Pancreas (tissue), 10 donors: ENCODE data around the gene PRRC2C. TPM values are rescaled to one million over a fixed set of nuclear protein-coding genes. Genes with fewer than 3 reads are reported as not detected.

Experiments used
- ATAC-seq, 4 donors: fragments of 200-7000 bp; cut with Tn5 transposase; one replicate each; pipeline versions ENCODE4 v1.8.0 to v1.9.1; 2020; ENCODE audit warnings: mild to moderate bottlenecking in 4 of 4, moderate library complexity in 4 of 4
- DNase-seq, 6 donors: peaks; one replicate each; pipeline ENCODE4 v3.0.0-alpha.2; 2020
- FAIRE-seq: peaks from 2 replicates; lab custom pipeline; 2012; peaks lifted over from hg19 to GRCh38; lab: Jason Lieb, UNC
- H3K27ac ChIP-seq, 4 donors: fragments of 200-600 bp; sonication (generic); 1 replicate in 3 of 4; 2 replicates in 1 of 4; pipeline versions ENCODE4 v1.5.0 to v1.8.0; 2020
- H3K27me3 ChIP-seq, 4 donors: fragments of 200-600 bp; one replicate each; pipeline ENCODE4 v1.8.0; 2021
- H3K36me3 ChIP-seq, 3 donors: fragments of 200-600 bp; sonication (generic) in 1 of 3; one replicate each; pipeline versions ENCODE4 v1.5.0 to v1.8.0; 2020 to 2021
- H3K4me1 ChIP-seq, 3 donors: fragments of 200-600 bp; one replicate each; pipeline ENCODE4 v1.8.0; 2021
- H3K4me3 ChIP-seq, 4 donors: fragments of 200-600 bp; sonication (generic) in 2 of 4; one replicate each; pipeline versions ENCODE4 v1.5.0 to v1.8.0; 2020 to 2021
- H3K9me3 ChIP-seq, 4 donors: fragments of 200-600 bp; one replicate each; pipeline ENCODE4 v1.8.0; 2021
- CTCF ChIP-seq, 4 donors: fragments of 200-600 bp; sonication (generic) in 3 of 4; IDR thresholded peaks; one replicate each; pipeline versions ENCODE4 v1.5.0 to v1.8.0; 2021; ENCODE audit warnings: antibody characterized with exemption in 4 of 4
- WGBS, 2 donors: extraction: QIAGEN DNeasy Blood & Tissue Kit; methylation state at CpG; one replicate each; pipeline ENCODE4 v1.1.7; 2013; 5-methylcytosine and 5-hydroxymethylcytosine counted together
- intact Hi-C, 3 donors: fragments of 100-400 bp; cut with DNase I; formaldehyde crosslinking; loops; one replicate each; pipeline versions ENCODE4 v1.11.1 to v1.14.2; 2022
- polyA plus RNA-seq, 2 donors: library from polyadenylated mRNA; stranded (reverse); fragments of 200-250 nt; gene quantifications; one replicate each; pipeline ENCODE4 v1.2.3, GENCODE V29; 2013
- total RNA-seq, 6 donors: library from RNA; stranded (reverse); fragmentation: NEBNext Ultra II Directional in 4 of 6; extraction: Animal tissue kit (Norgen Biotek cat#: 25700) in 4 of 6; gene quantifications; one replicate each; pipeline versions ENCODE4 v1.2.1 to v1.2.4, GENCODE V29; 2021 to 2023
- donor health status: healthy with polysubstance abuse.
- donor health status: DM: no; HTN: no; CAD: no; lungs with moderate emphysema.
- donor health status: DM: no; HTN: no; CAD: no.
- donor health status: control.
- donor health status: control.
- donor health status: Bipolar disorder and iron deficiency.
- donor health status: DM: yes; HTN: yes; CAD: no.
- donor health status: DM: no; HTN: no; CAD: no.
- donor health status: DM: no; HTN: no; CAD: no.
- donor health status: DM: yes; HTN: yes; CAD: no.

The PRRC2C gene
- total and polyA plus RNA-seq, 8 donors: 22.4 to 82.3 (median 48.4) TPM

- TF ChIP-seq CTCF (IDR thresholded peaks at IDR 0.05): no peak
- DNase-seq: no peak
- FAIRE-seq: no peak
- Histone ChIP-seq H3K36me3 (peaks cover 0 to 64% (median 35%) of the 10 kb centered on the region in 3 donors), H3K27me3 (no peaks in the 10 kb centered on the region), H3K4me3 (no peak overlapping the region), H3K27ac (no peak overlapping the region), H3K4me1 (no peaks in the 10 kb centered on the region), H3K9me3 (no peaks in the 10 kb centered on the region)
- WGBS, 2 donors: 95 to 96% methylated on average over 1 of the region's 1 CpG
- intact Hi-C loops: no loop called here
- no peak for ATAC-seq
Observed at GRCh38 chr1:171563675-171564074, 78.3 kb downstream of the PRRC2C start.

DNA sequence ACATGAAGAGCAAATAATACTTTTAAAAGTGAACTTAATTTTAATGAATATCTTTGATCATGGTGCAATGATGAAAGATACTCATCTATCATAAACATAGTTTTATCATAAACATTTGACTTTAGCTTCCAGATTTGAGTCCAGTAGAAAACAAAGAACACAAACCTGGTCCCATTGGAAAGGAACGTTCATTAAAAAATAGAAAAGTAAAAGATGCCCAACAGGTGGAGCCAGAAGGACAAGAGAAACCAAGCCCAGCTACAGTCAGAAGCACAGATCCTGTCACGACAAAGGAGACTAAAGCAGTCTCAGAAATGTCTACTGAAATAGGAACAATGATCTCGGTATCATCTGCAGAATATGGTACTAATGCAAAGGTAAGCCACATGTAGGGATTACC is 81.1 kb downstream of the PRRC2C start:
- Histone ChIP-seq H3K27ac (no peak overlapping the region), H3K9me3 (no peaks in the 10 kb centered on the region), H3K36me3 (peaks cover 0 to 40% (median 29%) of the 10 kb centered on the region in 3 donors), H3K27me3 (no peaks in the 10 kb centered on the region), H3K4me3 (no peak overlapping the region), H3K4me1 (no peaks in the 10 kb centered on the region)
- DNase-seq (no peak), FAIRE-seq (no peak), ATAC-seq (no peak)
- intact Hi-C loops: no loop called here
- TF ChIP-seq CTCF (IDR thresholded peaks at IDR 0.05): no peak
- 66 to 70% methylated on average over 3 of the region's 3 CpGs for WGBS, 2 donors

- no peak overlapping the region for H3K4me3 ChIP-seq
- intact Hi-C loops: no loop called here
- 75 to 83% methylated on average over 2 of the region's 2 CpGs for WGBS, 2 donors
- H3K4me1 ChIP-seq: no peaks in the 10 kb centered on the region
- ATAC-seq (no peak), DNase-seq (no peak), FAIRE-seq (no peak)
- H3K27me3 ChIP-seq: no peaks in the 10 kb centered on the region
- no peak for TF ChIP-seq CTCF (IDR thresholded peaks at IDR 0.05)
- H3K9me3 ChIP-seq: no peaks in the 10 kb centered on the region
- no peak overlapping the region for H3K27ac ChIP-seq
- peaks cover 0 to 41% (median 31%) of the 10 kb centered on the region in 3 donors for H3K36me3 ChIP-seq
Observed at GRCh38 chr1:171570295-171570694, 85.0 kb downstream of the PRRC2C start.

- no peaks in the 10 kb centered on the region for H3K9me3 ChIP-seq
- no peaks in the 10 kb centered on the region for H3K4me1 ChIP-seq
- no peaks in the 10 kb centered on the region for H3K27me3 ChIP-seq
- no peak overlapping the region for H3K4me3 ChIP-seq
- H3K36me3 ChIP-seq: peaks cover 4 to 64% (median 21%) of the 10 kb centered on the region in 3 donors
- intact Hi-C loops: no loop called here
- ATAC-seq (no peak), DNase-seq (no peak), FAIRE-seq (no peak)
- no peak overlapping the region for H3K27ac ChIP-seq
- WGBS, 2 donors: 79 to 81% methylated on average over 1 of the region's 1 CpG
- no peak for TF ChIP-seq CTCF (IDR thresholded peaks at IDR 0.05)
Observed at GRCh38 chr1:171576144-171576543, 90.8 kb downstream of the PRRC2C start.

- H3K4me1 ChIP-seq: no peaks in the 10 kb centered on the region
- H3K27ac ChIP-seq: no peak overlapping the region
- H3K36me3 ChIP-seq: peaks cover 4 to 79% (median 15%) of the 10 kb centered on the region in 3 donors
- no peak for FAIRE-seq
- no peaks in the 10 kb centered on the region for H3K9me3 ChIP-seq
- WGBS, 2 donors: 80 to 83% methylated on average over 3 of the region's 3 CpGs
- no peak for ATAC-seq
- intact Hi-C loops: no loop called here
- no peak for TF ChIP-seq CTCF (IDR thresholded peaks at IDR 0.05)
- H3K27me3 ChIP-seq: no peaks in the 10 kb centered on the region
- DNase-seq: no peak
- H3K4me3 ChIP-seq: no peak overlapping the region
Observed at GRCh38 chr1:171581226-171581625, 95.9 kb downstream of the PRRC2C start.
